Vagina (tissue), 2 donors: ENCODE data around the gene CHD1.

Experiments
- POLR2AphosphoS5 ChIP-seq, 2 donors: sonication (generic); formaldehyde crosslinking; IDR thresholded peaks; one replicate each; pipeline ENCODE4 v1.9.0; 2017; ENCODE audit warnings: antibody characterized with exemption in 2 of 2, mild to moderate bottlenecking in 2 of 2, low read depth in 1 of 2; ENCODE audit not compliant: insufficient read depth in 1 of 2
- TF ChIP-seq, protein P1 (sequence below), 3 experiments: fragments of 450-650 bp in 2 of 3; fragments of 200-600 bp in 1 of 3; sonication (generic) in 1 of 3; IDR thresholded peaks; one replicate each; pipeline ENCODE4 v1.5.1; 2017 to 2019; ENCODE audit warnings: antibody characterized with exemption in 3 of 3, mild to moderate bottlenecking in 2 of 3, moderate library complexity in 2 of 3

- TF ChIP-seq, protein P1, sequence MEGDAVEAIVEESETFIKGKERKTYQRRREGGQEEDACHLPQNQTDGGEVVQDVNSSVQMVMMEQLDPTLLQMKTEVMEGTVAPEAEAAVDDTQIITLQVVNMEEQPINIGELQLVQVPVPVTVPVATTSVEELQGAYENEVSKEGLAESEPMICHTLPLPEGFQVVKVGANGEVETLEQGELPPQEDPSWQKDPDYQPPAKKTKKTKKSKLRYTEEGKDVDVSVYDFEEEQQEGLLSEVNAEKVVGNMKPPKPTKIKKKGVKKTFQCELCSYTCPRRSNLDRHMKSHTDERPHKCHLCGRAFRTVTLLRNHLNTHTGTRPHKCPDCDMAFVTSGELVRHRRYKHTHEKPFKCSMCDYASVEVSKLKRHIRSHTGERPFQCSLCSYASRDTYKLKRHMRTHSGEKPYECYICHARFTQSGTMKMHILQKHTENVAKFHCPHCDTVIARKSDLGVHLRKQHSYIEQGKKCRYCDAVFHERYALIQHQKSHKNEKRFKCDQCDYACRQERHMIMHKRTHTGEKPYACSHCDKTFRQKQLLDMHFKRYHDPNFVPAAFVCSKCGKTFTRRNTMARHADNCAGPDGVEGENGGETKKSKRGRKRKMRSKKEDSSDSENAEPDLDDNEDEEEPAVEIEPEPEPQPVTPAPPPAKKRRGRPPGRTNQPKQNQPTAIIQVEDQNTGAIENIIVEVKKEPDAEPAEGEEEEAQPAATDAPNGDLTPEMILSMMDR (IDR thresholded peaks at IDR 0.05): no peak
- TF ChIP-seq POLR2AphosphoS5 (IDR thresholded peaks at IDR 0.05; ENCODE audit: insufficient read depth in 1 of 2, low read depth in 1 of 2): no peak
These were observed 9.7 kb upstream of the CHD1 start for GRCh38 chr5:98938464-98938863.
